Activated naive CD4-positive, alpha-beta T cell treated with anti-CD3 and anti-CD28 coated beads, Interleukin-2, amount 50 U/mL, for 24 hours (primary cell): ENCODE results near the gene PPIL4.

Experiments used
- H3K27ac Mint-ChIP-seq: one replicate; pipeline ENCODE4 v1.8.0; 2021; ENCODE audit warnings: mild to moderate bottlenecking, mixed read lengths
- H3K27me3 Mint-ChIP-seq: one replicate; pipeline ENCODE4 v1.8.0; 2021; ENCODE audit warnings: mixed read lengths
- H3K36me3 Mint-ChIP-seq: one replicate; pipeline ENCODE4 v1.8.0; 2021; ENCODE audit warnings: mixed read lengths
- H3K4me1 Mint-ChIP-seq: one replicate; pipeline ENCODE4 v1.8.0; 2021; ENCODE audit warnings: mixed read lengths
- H3K4me3 Mint-ChIP-seq: one replicate; pipeline ENCODE4 v1.8.0; 2021; ENCODE audit warnings: mild to moderate bottlenecking, mixed read lengths
- H3K9me3 Mint-ChIP-seq: one replicate; pipeline ENCODE4 v1.8.0; 2021; ENCODE audit warnings: mixed read lengths

The PPIL4 gene

GRCh38 chr6:149545754-149546471 is at the start of gene PPIL4:
Gene PPIL4, minus strand, starts transcription at chr6:149546043. Its CDS starts 38 bp downstream, at chr6:149546005.
- no peaks in the 10 kb centered on the region for H3K27me3 Mint-ChIP-seq
- H3K27ac Mint-ChIP-seq: peak within 1 kb of the TSS; percentile 98
- no peaks in the 10 kb centered on the region for H3K36me3 Mint-ChIP-seq
- H3K9me3 Mint-ChIP-seq: no peaks in the 10 kb centered on the region
- H3K4me3 Mint-ChIP-seq: peak within 1 kb of the TSS; percentile 94
- H3K4me1 Mint-ChIP-seq: peaks cover 46% of the 10 kb centered on the region

- no peak overlapping the region for H3K4me3 Mint-ChIP-seq
- no peak overlapping the region for H3K27ac Mint-ChIP-seq
- H3K36me3 Mint-ChIP-seq: peaks cover 7% of the 10 kb centered on the region
- no peaks in the 10 kb centered on the region for H3K4me1 Mint-ChIP-seq
- no peaks in the 10 kb centered on the region for H3K9me3 Mint-ChIP-seq
- no peaks in the 10 kb centered on the region for H3K27me3 Mint-ChIP-seq
Measured at GRCh38 chr6:149593408-149593807, 47.6 kb upstream of the PPIL4 start.

GRCh38 chr6:149592983-149593382 is 47.1 kb upstream of the PPIL4 start:
- Mint-ChIP-seq H3K27me3 (no peaks in the 10 kb centered on the region), H3K9me3 (no peaks in the 10 kb centered on the region), H3K27ac (no peak overlapping the region), H3K36me3 (peaks cover 7% of the 10 kb centered on the region), H3K4me3 (no peak overlapping the region), H3K4me1 (no peaks in the 10 kb centered on the region)

GRCh38 chr6:149586149-149586548 is 40.3 kb upstream of the PPIL4 start:
- no peaks in the 10 kb centered on the region for H3K4me1 Mint-ChIP-seq
- H3K27ac Mint-ChIP-seq: no peak overlapping the region
- no peaks in the 10 kb centered on the region for H3K9me3 Mint-ChIP-seq
- peaks cover 16% of the 10 kb centered on the region for H3K36me3 Mint-ChIP-seq
- H3K4me3 Mint-ChIP-seq: no peak overlapping the region
- H3K27me3 Mint-ChIP-seq: no peaks in the 10 kb centered on the region

GRCh38 chr6:149581349-149581748 is 35.5 kb upstream of the PPIL4 start:
- Mint-ChIP-seq H3K4me3 (no peak overlapping the region), H3K9me3 (no peaks in the 10 kb centered on the region), H3K36me3 (peaks cover 13% of the 10 kb centered on the region), H3K27me3 (no peaks in the 10 kb centered on the region), H3K4me1 (no peaks in the 10 kb centered on the region), H3K27ac (no peak overlapping the region)

GRCh38 chr6:149580880-149581279 is 35.0 kb upstream of the PPIL4 start:
- Mint-ChIP-seq H3K27me3 (no peaks in the 10 kb centered on the region), H3K9me3 (no peaks in the 10 kb centered on the region), H3K4me3 (no peak overlapping the region), H3K27ac (no peak overlapping the region), H3K4me1 (peaks cover under 1% of the 10 kb centered on the region), H3K36me3 (peaks cover 13% of the 10 kb centered on the region)

GRCh38 chr6:149567945-149568585 is 22.2 kb upstream of the PPIL4 start:
- H3K27ac Mint-ChIP-seq: no peak overlapping the region
- H3K9me3 Mint-ChIP-seq: no peaks in the 10 kb centered on the region
- H3K36me3 Mint-ChIP-seq: no peaks in the 10 kb centered on the region
- H3K4me3 Mint-ChIP-seq: peak overlapping the region; percentile 57
- H3K27me3 Mint-ChIP-seq: no peaks in the 10 kb centered on the region
- peaks cover 31% of the 10 kb centered on the region for H3K4me1 Mint-ChIP-seq

- Mint-ChIP-seq H3K27ac (peak overlapping the region; percentile 84), H3K4me1 (peaks cover 31% of the 10 kb centered on the region), H3K27me3 (no peaks in the 10 kb centered on the region), H3K36me3 (no peaks in the 10 kb centered on the region), H3K4me3 (peak overlapping the region; percentile 94), H3K9me3 (no peaks in the 10 kb centered on the region)
Measured at GRCh38 chr6:149567194-149567586, 21.3 kb upstream of the PPIL4 start.

GRCh38 chr6:149566410-149567193 is 20.8 kb upstream of the PPIL4 start:
- Mint-ChIP-seq H3K9me3 (no peaks in the 10 kb centered on the region), H3K4me3 (peak overlapping the region; percentile 94), H3K27ac (peak overlapping the region; percentile 84), H3K36me3 (no peaks in the 10 kb centered on the region), H3K27me3 (no peaks in the 10 kb centered on the region), H3K4me1 (peaks cover 31% of the 10 kb centered on the region)

GRCh38 chr6:149565527-149566409 is 19.9 kb upstream of the PPIL4 start, which contains the start of gene GINM1:
Gene GINM1, plus strand, starts transcription at chr6:149566375. Its CDS starts 40 bp downstream, at chr6:149566415.
- peak within 1 kb of the TSS; percentile 96 for H3K27ac Mint-ChIP-seq
- no peaks in the 10 kb centered on the region for H3K36me3 Mint-ChIP-seq
- no peaks in the 10 kb centered on the region for H3K27me3 Mint-ChIP-seq
- no peaks in the 10 kb centered on the region for H3K9me3 Mint-ChIP-seq
- H3K4me3 Mint-ChIP-seq: peak within 1 kb of the TSS; percentile 94
- peaks cover 30% of the 10 kb centered on the region for H3K4me1 Mint-ChIP-seq

- Mint-ChIP-seq H3K27me3 (no peaks in the 10 kb centered on the region), H3K9me3 (no peaks in the 10 kb centered on the region), H3K4me3 (no peak overlapping the region), H3K27ac (no peak overlapping the region), H3K36me3 (no peaks in the 10 kb centered on the region), H3K4me1 (peaks cover 23% of the 10 kb centered on the region)
Measured at GRCh38 chr6:149563928-149564325, 18.1 kb upstream of the PPIL4 start.

GRCh38 chr6:149563203-149563927 is 17.5 kb upstream of the PPIL4 start:
- H3K4me1 Mint-ChIP-seq: peaks cover 23% of the 10 kb centered on the region
- no peaks in the 10 kb centered on the region for H3K36me3 Mint-ChIP-seq
- H3K4me3 Mint-ChIP-seq: no peak overlapping the region
- no peaks in the 10 kb centered on the region for H3K27me3 Mint-ChIP-seq
- no peaks in the 10 kb centered on the region for H3K9me3 Mint-ChIP-seq
- no peak overlapping the region for H3K27ac Mint-ChIP-seq

GRCh38 chr6:149560736-149561135 is 14.9 kb upstream of the PPIL4 start:
- Mint-ChIP-seq H3K9me3 (no peaks in the 10 kb centered on the region), H3K27me3 (peaks cover 2% of the 10 kb centered on the region), H3K27ac (no peak overlapping the region), H3K36me3 (no peaks in the 10 kb centered on the region), H3K4me3 (no peak overlapping the region), H3K4me1 (peaks cover 7% of the 10 kb centered on the region)

GRCh38 chr6:149559389-149559788 is 13.5 kb upstream of the PPIL4 start:
- Mint-ChIP-seq H3K36me3 (no peaks in the 10 kb centered on the region), H3K4me1 (peaks cover 3% of the 10 kb centered on the region), H3K27me3 (peaks cover 4% of the 10 kb centered on the region), H3K27ac (no peak overlapping the region), H3K4me3 (no peak overlapping the region), H3K9me3 (no peaks in the 10 kb centered on the region)
